GM12874 (cell line): ENCODE measurements around the gene GPR153.

ENCODE experiments used
- CTCF ChIP-seq: IDR thresholded peaks from 2 replicates; pipeline ENCODE4 v1.5.1; 2011; ENCODE audit warnings: low read depth, mild to moderate bottlenecking, control low read depth, low read length, moderate library complexity; ENCODE audit not compliant: insufficient read depth

The GPR153 gene

GRCh38 chr1:6285336-6285735 is 24.4 kb upstream of the GPR153 start:
- no peak for TF ChIP-seq CTCF

- TF ChIP-seq CTCF = no peak
These were observed 21.8 kb upstream of the GPR153 start for GRCh38 chr1:6282577-6283270.

GRCh38 chr1:6281511-6282402 is 20.9 kb upstream of the GPR153 start:
- TF ChIP-seq CTCF = no peak

GRCh38 chr1:6280761-6281451 is 20.0 kb upstream of the GPR153 start:
- no peak for TF ChIP-seq CTCF

- no peak for TF ChIP-seq CTCF
These were observed 18.9 kb upstream of the GPR153 start for GRCh38 chr1:6279613-6280383.

GRCh38 chr1:6279066-6279465 is 18.2 kb upstream of the GPR153 start:
- no peak for TF ChIP-seq CTCF
